Neuronal stem cell (in vitro differentiated cells): Measurements from ENCODE around the gene GABRA5.

Source experiments
- DNase-seq: peaks from one replicate; pipeline ENCODE4 v3.0.0-alpha.2; 2013; ENCODE audit warnings: low spot score
- H2AFZ ChIP-seq: one replicate; pipeline ENCODE4 v1.6.1; 2013; ENCODE audit warnings: mild to moderate bottlenecking, low read length, inconsistent platforms
- H2AK5ac ChIP-seq: 2 replicates; pipeline ENCODE4 v1.6.1; 2013; ENCODE audit warnings: low read depth, mild to moderate bottlenecking, inconsistent platforms, low read length, moderate library complexity, mixed read lengths
- H2BK120ac ChIP-seq: 2 replicates; pipeline ENCODE4 v1.6.1; 2013; ENCODE audit warnings: low read depth, mild to moderate bottlenecking, inconsistent platforms, low read length, moderate library complexity, mixed read lengths
- H2BK12ac ChIP-seq: one replicate; pipeline ENCODE4 v1.6.1; 2013; ENCODE audit warnings: low read length, inconsistent platforms
- H2BK15ac ChIP-seq: 2 replicates; pipeline ENCODE4 v1.6.1; 2013; ENCODE audit warnings: mild to moderate bottlenecking, low read length, inconsistent platforms, mixed read lengths
- H2BK5ac ChIP-seq: one replicate; pipeline ENCODE4 v1.6.1; 2013; ENCODE audit warnings: inconsistent platforms, mild to moderate bottlenecking, low read length, moderate library complexity
- H3K14ac ChIP-seq: one replicate; pipeline ENCODE4 v1.6.1; 2013; ENCODE audit warnings: low read length, inconsistent platforms
- H3K18ac ChIP-seq: 2 replicates; pipeline ENCODE4 v1.6.1; 2013; ENCODE audit warnings: low read length, inconsistent platforms
- H3K23ac ChIP-seq: 2 replicates; pipeline ENCODE4 v1.6.1; 2013; ENCODE audit warnings: low read depth, mild to moderate bottlenecking, mixed read lengths, low read length, inconsistent platforms; ENCODE audit not compliant: poor library complexity
- H3K27ac ChIP-seq: replicated peaks from 3 replicates; pipeline ENCODE4 v1.5.1; 2013; ENCODE audit warnings: low read length, inconsistent platforms
- H3K27me3 ChIP-seq, 3 experiments: 2 replicates each; pipeline ENCODE4 v1.6.1; 2013; ENCODE audit warnings: low read length in 3 of 3, mild to moderate bottlenecking in 2 of 3, inconsistent platforms in 1 of 3, low read depth in 1 of 3, mixed read lengths in 1 of 3, moderate library complexity in 1 of 3; ENCODE audit not compliant: control insufficient read depth in 3 of 3, insufficient read depth in 3 of 3
- H3K36me3 ChIP-seq, 2 donors: replicated peaks in 1 of 2; 2 replicates each; pipeline ENCODE4 v1.6.1; 2013; ENCODE audit warnings: low read length in 2 of 2; ENCODE audit not compliant: control insufficient read depth in 2 of 2, insufficient read depth in 2 of 2
- H3K4ac ChIP-seq: 2 replicates; pipeline ENCODE4 v1.6.1; 2013; ENCODE audit warnings: inconsistent platforms, mild to moderate bottlenecking, low read length, moderate library complexity
- H3K4me1 ChIP-seq, 2 donors: 1 replicate in 1 of 2; 2 replicates in 1 of 2; pipeline ENCODE4 v1.6.1; 2013; ENCODE audit warnings: low read length in 2 of 2, low read depth in 1 of 2; ENCODE audit not compliant: control insufficient read depth in 2 of 2, insufficient read depth in 1 of 2
- H3K4me2 ChIP-seq: one replicate; pipeline ENCODE4 v1.6.1; 2013; ENCODE audit warnings: mild to moderate bottlenecking, low read length, inconsistent platforms; ENCODE audit not compliant: insufficient read depth, poor library complexity, severe bottlenecking
- H3K4me3 ChIP-seq, 2 donors: 2 replicates each; pipeline ENCODE4 v1.5.1; 2013; ENCODE audit warnings: low read length in 2 of 2, mild to moderate bottlenecking in 2 of 2, inconsistent platforms in 1 of 2, moderate library complexity in 1 of 2
- H3K79me1 ChIP-seq: one replicate; pipeline ENCODE4 v1.6.1; 2013; ENCODE audit warnings: low read depth, mild to moderate bottlenecking, inconsistent platforms, low read length, moderate library complexity
- H3K9ac ChIP-seq: one replicate; pipeline ENCODE4 v1.6.1; 2013; ENCODE audit warnings: mild to moderate bottlenecking, low read depth, low read length, inconsistent platforms; ENCODE audit not compliant: poor library complexity
- H3K9me3 ChIP-seq, 2 donors: replicated peaks in 1 of 2; 2 replicates each; pipeline versions ENCODE3 to v1.6.1; 2013; ENCODE audit warnings: low read length in 2 of 2, mild to moderate bottlenecking in 2 of 2, inconsistent platforms in 1 of 2, low read depth in 1 of 2, mixed read lengths in 1 of 2, moderate library complexity in 1 of 2; ENCODE audit not compliant: control insufficient read depth in 2 of 2, insufficient read depth in 1 of 2
- H4K8ac ChIP-seq: one replicate; pipeline ENCODE4 v1.6.1; 2013; ENCODE audit warnings: low read depth, mild to moderate bottlenecking, inconsistent platforms, low read length, moderate library complexity
- H4K91ac ChIP-seq: one replicate; pipeline ENCODE4 v1.6.1; 2013; ENCODE audit warnings: low read length, low read depth, mild to moderate bottlenecking, inconsistent platforms; ENCODE audit not compliant: poor library complexity
- WGBS, 2 donors: extraction: QIAGEN DNeasy Blood & Tissue Kit; methylation state at CpG; one replicate each; pipeline ENCODE4 v1.1.7; 2013; ENCODE audit warnings: missing lambda C conversion rate in 2 of 2, mixed read lengths in 1 of 2; ENCODE audit not compliant: insufficient read length in 2 of 2, insufficient replicate concordance in 1 of 2; ENCODE audit errors: extremely low coverage in 2 of 2; 5-methylcytosine and 5-hydroxymethylcytosine counted together

The GABRA5 gene

GRCh38 chr15:26929588-26929987, 62.7 kb downstream of the GABRA5 start:
- Histone ChIP-seq H2BK5ac (no peak overlapping the region), H3K23ac (peak overlapping the region; percentile 90), H3K27ac (no peak overlapping the region), H3K18ac (peak overlapping the region; percentile 84), H4K91ac (peak overlapping the region; percentile 48), H3K14ac (peak overlapping the region; percentile 84), H3K4ac (no peak overlapping the region), H3K9ac (no peak overlapping the region), H4K8ac (no peak overlapping the region), H3K27me3 (no peaks in the 10 kb centered on the region), H3K79me1 (no peaks in the 10 kb centered on the region), H3K36me3 (no peaks in the 10 kb centered on the region), H2BK12ac (no peak overlapping the region), H3K9me3 (no peaks in the 10 kb centered on the region), H2BK120ac (no peak overlapping the region), H3K4me2 (no peak overlapping the region), H2AK5ac (peak overlapping the region; percentile 71), H3K4me3 (no peak overlapping the region), H2AFZ (no peak overlapping the region), H3K4me1 (peaks cover 0 to 3% of the 10 kb centered on the region in 2 donors), H2BK15ac (peak overlapping the region; percentile 54)
- WGBS, 2 donors = no CpG with 5 or more reads among the region's 4 CpGs
- no peak for DNase-seq

GRCh38 chr15:26934848-26935247, 68.0 kb downstream of the GABRA5 start:
- no peak overlapping the region for H3K18ac ChIP-seq
- H3K4me3 ChIP-seq = no peak overlapping the region
- no peaks in the 10 kb centered on the region for H3K36me3 ChIP-seq
- no peak overlapping the region for H4K91ac ChIP-seq
- no peak overlapping the region for H3K4me2 ChIP-seq
- H3K9me3 ChIP-seq = no peaks in the 10 kb centered on the region
- no CpG with 5 or more reads among the region's 6 CpGs for WGBS, 2 donors
- no peak overlapping the region for H2AFZ ChIP-seq
- H2BK15ac ChIP-seq = no peak overlapping the region
- no peak overlapping the region for H3K14ac ChIP-seq
- H2BK5ac ChIP-seq = no peak overlapping the region
- no peak overlapping the region for H3K9ac ChIP-seq
- H2BK120ac ChIP-seq = no peak overlapping the region
- no peak for DNase-seq
- H3K4ac ChIP-seq = no peak overlapping the region
- H4K8ac ChIP-seq = no peak overlapping the region
- no peak overlapping the region for H3K23ac ChIP-seq
- no peaks in the 10 kb centered on the region for H3K27me3 ChIP-seq
- no peak overlapping the region for H3K27ac ChIP-seq
- H3K4me1 ChIP-seq = no peaks in the 10 kb centered on the region
- no peaks in the 10 kb centered on the region for H3K79me1 ChIP-seq
- H2BK12ac ChIP-seq = no peak overlapping the region
- H2AK5ac ChIP-seq = no peak overlapping the region

GRCh38 chr15:26935322-26935721, 68.5 kb downstream of the GABRA5 start:
- WGBS, 2 donors = no CpG with 5 or more reads among the region's 12 CpGs
- H3K23ac ChIP-seq = no peak overlapping the region
- H4K91ac ChIP-seq = no peak overlapping the region
- no peak overlapping the region for H2BK15ac ChIP-seq
- no peaks in the 10 kb centered on the region for H3K79me1 ChIP-seq
- no peak for DNase-seq
- H3K4ac ChIP-seq = no peak overlapping the region
- no peaks in the 10 kb centered on the region for H3K4me1 ChIP-seq
- no peaks in the 10 kb centered on the region for H3K9me3 ChIP-seq
- H3K9ac ChIP-seq = no peak overlapping the region
- H3K14ac ChIP-seq = no peak overlapping the region
- no peaks in the 10 kb centered on the region for H3K27me3 ChIP-seq
- no peak overlapping the region for H3K18ac ChIP-seq
- H3K4me3 ChIP-seq = peak overlapping the region in 1 of 2 donors; percentile 52
- H3K27ac ChIP-seq = no peak overlapping the region
- H2AFZ ChIP-seq = no peak overlapping the region
- H2AK5ac ChIP-seq = no peak overlapping the region
- H3K36me3 ChIP-seq = no peaks in the 10 kb centered on the region
- no peak overlapping the region for H2BK5ac ChIP-seq
- no peak overlapping the region for H2BK120ac ChIP-seq
- no peak overlapping the region for H2BK12ac ChIP-seq
- no peak overlapping the region for H3K4me2 ChIP-seq
- H4K8ac ChIP-seq = no peak overlapping the region

- Histone ChIP-seq H3K4ac (no peak overlapping the region), H3K4me3 (no peak overlapping the region), H3K79me1 (no peaks in the 10 kb centered on the region), H3K27me3 (no peaks in the 10 kb centered on the region), H3K9ac (no peak overlapping the region), H3K9me3 (no peaks in the 10 kb centered on the region), H4K8ac (no peak overlapping the region), H2AFZ (no peak overlapping the region), H3K14ac (no peak overlapping the region), H2BK15ac (no peak overlapping the region), H2AK5ac (no peak overlapping the region), H3K23ac (no peak overlapping the region), H2BK12ac (no peak overlapping the region), H2BK5ac (no peak overlapping the region), H4K91ac (no peak overlapping the region), H3K36me3 (no peaks in the 10 kb centered on the region), H3K4me2 (no peak overlapping the region), H2BK120ac (no peak overlapping the region), H3K18ac (no peak overlapping the region), H3K27ac (no peak overlapping the region), H3K4me1 (no peaks in the 10 kb centered on the region)
- DNase-seq = no peak
- no CpG with 5 or more reads among the region's 5 CpGs for WGBS, 2 donors
Measured at GRCh38 chr15:26936502-26936901, 69.6 kb downstream of the GABRA5 start.
